GM10847 (cell line): Measurements from ENCODE around the gene C1QTNF5.
A peak's percentile ranks its signal among the peaks of the same experiment; 100 is the strongest.

Experiments
- POLR2A ChIP-seq: IDR thresholded peaks from 2 replicates; pipeline ENCODE4 v1.6.1; 2011; ENCODE audit not compliant: insufficient read length; ENCODE audit errors: extremely low read depth

C1QTNF5 gene

DNA sequence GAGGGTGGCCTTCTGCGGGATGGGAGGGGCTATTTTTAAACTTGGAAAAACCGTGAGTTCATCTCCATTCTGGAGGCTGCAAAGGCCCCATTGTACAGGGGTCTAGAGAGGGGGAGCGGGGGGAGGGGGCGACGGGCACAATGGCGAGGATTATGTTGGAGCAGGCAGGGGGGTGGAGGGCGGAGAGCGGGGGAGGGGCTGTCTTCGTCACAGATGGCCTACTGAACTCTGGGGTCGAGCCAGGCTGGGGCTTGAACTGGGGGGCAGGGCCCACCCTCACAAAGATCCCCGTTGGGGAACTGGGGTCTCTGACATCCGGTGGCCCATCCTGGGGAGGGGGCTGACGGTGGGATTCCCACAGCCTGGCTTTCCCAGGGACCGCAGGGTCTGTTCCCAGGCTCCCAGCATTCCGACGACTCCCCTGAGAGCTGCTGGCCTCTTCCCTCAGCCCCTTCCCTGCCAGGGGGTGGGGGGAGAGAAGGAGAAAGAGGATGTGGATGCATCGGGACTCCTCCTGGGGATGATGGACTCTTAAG is 20.4 kb downstream of the C1QTNF5 start:
- no peak for TF ChIP-seq POLR2A

DNA sequence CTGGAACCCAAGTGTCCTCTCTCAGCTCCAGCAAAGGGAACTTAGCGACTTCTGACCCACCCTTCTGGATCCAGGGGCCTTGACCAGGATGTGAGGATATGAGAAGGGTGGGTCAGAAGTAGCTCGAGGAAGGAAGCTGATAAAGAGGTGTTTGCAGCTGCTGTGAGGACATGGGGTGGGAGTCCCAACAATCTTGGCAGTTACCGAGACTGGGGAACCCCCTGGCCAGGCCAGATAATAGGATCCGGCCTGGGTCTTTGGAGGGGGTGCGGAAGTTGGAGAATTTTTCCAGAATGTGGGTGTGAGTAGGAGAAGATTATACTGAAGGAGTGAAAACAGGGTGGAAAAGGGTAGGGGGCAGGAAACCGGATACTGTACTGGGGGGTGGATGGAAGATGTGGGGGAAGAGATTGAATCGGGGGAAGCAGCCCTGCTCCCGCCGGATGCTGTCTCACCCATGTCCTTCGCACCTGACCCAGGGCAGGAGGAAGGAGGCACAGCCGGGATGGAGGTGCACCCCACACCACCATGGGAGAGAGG is 20.9 kb downstream of the C1QTNF5 start:
- no peak for TF ChIP-seq POLR2A

DNA sequence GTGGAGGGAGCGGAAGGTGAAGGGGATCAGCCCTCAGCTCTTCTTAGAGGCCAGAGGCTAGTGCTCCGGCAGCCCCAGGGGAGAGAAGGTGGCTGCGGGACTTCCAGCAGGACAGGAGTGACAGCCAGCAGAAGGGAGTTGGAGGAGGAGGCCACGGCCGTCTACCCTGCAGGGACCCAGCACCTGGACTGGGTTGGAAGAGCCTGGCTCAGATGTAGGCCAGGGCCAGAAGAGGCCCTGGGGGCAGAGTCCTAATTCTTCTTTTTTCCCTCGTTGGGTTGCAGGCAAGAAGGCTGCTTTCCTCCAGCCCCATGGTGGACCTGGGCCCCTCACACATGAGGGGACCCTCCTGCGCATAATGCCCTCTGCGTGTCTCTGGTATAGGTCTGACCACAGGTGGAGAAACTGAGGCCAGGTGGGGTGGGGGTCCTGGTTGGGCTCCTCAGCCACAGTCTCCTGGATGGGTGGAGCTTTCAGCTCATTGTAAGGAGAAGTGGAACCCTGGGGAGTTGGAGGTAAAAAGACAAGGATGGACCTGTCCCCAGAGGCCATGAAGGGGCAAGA is 21.5 kb downstream of the C1QTNF5 start:
- TF ChIP-seq POLR2A, result no peak

DNA sequence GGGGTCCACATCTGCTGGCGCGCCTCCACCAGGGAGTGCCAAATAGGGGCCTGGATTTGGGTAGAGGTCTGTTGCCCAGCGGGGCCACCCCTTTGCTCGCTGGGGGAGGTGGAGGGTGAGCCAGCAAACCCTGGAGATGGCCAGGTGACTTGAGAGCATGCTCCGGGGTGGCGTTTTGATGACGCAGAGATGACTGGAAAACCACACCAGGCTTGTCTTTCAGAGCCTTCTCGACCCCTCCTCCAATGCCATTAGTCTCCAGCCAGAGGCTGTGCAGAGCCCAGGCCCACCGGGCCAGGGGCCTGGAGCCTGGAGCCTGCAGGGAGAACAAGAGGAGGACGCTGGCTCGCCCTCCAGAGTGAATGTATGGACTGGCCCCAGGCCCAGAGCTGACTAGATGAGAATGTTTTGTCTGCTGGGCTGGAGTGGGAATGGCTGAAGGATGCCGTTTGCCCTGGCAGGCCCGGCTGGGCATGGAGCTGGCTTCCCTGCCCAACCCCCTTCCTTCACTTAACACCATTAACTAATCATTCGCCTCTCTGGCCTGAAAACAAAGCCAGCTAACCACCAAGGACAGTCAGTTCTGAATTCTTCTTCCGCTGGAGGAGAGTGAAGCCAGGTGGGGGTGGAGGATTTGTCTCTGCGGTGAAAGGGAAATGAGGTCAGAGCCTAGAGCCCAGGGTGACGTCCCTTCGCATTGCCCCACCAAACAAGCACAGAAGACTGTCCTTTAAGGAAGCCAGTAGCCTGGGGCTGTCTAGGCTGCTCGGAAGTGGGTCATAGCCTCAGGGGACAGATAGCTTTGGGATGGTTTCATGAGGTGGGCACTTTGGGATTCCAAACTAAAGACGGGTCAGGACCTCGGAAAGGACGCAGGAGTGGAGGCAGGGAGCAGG is 22.2 kb downstream of the C1QTNF5 start:
- no peak for TF ChIP-seq POLR2A

DNA sequence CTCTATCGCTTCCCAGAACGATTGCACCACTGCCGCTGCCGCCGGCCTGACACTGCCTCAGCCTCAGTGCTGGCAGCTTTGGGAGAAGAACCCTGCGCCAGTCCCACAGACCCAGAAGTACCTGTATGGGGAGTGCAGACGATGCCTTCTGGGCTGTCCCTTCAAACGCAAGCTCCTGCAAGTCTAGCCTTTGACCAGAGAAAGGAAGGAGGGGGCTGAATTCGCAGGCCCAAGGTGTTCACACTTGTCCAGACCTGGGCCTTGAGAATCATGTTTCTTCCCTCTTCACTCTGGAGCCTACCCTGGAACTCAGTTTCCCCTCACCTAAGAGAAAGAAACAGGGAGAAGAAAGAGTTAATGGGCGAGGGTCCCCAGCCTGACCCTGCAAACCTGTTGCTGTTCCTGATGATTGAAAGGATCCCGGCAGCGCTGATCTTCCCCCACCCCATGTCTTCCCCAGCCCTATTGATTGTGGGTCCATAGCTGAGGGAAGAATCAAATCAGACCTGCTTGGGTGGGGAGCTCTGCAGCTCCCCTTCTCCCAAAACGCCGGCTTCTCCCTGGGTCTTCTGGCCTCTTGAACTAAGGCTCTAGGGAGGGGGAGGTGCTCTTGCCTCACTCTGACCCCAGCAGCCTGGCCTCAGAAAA is 23.0 kb downstream of the C1QTNF5 start:
- no peak for TF ChIP-seq POLR2A

DNA sequence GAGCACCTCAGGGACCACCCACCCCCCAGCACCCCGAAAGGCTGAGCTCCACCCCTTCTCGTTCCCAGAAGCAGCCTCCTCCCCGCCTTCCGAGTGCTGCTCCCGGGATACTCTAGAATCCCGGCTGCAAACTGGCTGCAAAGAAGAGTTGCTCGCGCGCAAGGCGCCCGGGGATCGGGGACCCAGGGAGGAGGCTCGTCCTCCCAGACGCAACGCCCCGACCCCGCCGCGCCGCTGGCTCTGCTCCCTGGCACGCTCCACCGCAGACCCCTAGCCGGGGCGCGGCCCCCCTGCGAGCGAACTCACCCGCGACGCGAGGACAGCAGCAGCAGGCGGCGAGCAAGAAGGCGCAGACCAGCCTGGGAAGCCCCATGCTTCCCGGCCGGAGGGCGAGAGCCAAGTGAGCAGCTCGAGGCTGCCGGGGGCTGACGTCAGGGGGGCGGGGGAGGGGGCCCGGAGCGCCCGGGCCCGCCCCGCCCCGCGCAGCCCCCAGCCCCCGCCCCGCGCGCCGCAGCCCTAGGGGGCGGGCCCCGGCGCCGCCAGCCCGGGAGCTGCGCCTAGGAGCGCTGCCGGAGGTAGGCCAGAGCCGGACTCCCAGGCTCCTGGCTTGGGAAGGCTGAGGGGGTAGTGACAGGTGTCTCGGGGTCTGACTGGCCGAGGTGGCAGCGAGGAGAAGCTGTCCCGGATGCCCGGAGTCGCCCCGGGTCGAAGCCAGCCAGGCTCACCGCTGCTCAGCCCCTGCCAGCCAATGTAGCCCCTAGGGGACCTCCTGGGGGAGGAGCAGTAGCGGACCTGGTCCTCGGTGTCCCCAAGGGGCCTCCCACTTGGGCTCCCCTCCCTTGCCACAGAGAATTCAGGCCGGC is 23.7 kb downstream of the C1QTNF5 start, which contains the start of gene MCAM:
MCAM (minus strand) TSS at position 402 of the 863 bp plus-strand sequence; CDS start at position 373, 29 bp downstream.
- peak; percentile 17 for TF ChIP-seq POLR2A

DNA sequence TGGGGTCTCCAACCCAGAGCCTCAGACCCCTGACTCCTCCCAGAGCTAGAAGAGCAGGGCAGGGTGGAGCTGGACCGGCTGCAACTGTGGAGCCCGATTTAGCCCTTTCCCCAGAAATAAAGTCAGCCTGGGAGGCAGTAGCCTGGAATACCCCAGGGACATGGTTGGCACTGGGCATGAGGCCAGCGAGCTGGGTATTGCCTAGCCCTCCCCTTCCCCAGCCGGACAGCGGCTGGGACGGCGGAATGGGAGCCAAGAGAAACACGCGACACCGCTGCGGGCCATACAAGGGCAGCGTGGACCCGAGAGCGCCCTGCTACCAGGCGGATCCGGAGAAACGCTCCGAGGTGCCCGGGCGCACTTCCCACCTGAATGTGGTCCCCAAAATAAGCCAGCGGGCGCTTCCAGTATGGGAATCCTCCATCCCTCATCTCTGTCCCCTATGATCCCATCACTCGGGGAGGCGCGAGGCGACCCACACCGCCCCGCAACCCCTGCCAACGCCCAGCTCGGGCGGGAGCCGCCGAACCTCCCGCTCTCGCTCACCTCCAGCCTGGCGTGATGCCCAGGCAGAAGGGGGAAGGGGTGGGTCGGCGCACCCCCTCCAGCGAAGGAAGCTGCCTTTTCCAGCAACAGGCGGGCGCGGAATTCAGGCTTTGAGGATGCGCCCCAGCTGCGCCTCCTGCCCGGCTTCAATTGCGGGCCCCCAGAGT is 24.5 kb downstream of the C1QTNF5 start:
- TF ChIP-seq POLR2A, result no peak

DNA sequence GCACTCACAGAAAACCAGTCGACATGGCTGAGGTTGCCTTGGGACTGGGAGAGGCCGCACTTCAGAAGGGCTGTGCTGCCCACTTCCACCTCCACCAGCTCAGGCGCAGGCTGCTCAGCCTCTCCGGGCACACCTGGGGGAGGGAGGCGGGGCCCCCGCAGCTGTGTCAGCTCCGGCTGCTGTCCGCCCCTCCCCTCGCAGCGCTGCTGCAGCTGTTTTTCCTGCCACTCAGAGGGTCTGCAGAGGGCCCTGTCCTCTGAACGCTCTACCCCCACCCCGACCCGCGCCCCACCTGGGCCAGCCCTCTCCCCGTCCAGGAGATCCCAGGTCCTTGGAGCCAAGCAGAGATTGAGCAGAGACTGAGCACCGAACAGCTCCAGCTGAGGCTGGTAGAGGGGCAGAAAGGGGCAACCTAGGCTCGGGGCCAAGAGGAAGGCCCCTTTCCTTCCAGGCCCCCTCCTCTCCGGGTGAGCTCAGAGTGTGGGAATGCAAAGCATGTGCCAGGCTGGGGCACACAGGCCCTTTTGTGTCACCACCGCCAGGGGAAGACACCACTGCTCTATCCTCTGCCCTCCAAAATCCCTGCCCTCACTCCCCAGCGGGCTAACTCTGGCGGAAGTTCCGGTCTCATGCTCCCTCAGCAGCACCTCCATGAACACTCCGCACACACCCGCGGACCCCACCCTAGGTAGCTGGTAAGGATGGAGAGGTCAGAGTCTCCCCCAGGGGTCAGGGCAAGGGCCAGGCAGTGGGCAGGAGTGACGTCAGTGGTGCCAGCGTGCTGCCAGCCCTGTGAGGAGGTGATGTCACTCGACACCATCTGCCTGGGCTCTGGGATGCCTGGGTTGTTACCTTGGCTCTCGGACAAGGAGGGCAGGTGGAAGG is 25.3 kb downstream of the C1QTNF5 start:
- TF ChIP-seq POLR2A, result no peak

DNA sequence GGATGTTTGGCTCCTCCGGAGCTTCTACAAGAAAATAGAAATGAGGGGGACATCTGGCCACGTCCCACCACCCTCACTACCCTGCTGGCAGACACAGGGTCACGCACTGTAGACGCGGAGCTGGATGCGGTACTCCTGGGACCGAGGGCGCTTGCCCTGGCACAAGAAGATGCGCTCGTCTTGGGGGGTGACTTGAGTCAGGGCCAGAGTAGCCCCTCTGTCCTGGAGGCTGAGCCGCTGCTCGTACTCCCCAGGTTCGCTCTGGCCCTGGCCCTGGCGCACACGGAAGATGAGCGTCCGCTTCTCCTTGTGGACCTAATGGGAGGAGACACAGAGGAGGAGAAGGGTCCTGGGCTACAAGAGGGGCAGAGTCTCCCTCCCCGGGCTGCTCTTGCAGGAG is 26.0 kb downstream of the C1QTNF5 start:
- TF ChIP-seq POLR2A, result no peak

DNA sequence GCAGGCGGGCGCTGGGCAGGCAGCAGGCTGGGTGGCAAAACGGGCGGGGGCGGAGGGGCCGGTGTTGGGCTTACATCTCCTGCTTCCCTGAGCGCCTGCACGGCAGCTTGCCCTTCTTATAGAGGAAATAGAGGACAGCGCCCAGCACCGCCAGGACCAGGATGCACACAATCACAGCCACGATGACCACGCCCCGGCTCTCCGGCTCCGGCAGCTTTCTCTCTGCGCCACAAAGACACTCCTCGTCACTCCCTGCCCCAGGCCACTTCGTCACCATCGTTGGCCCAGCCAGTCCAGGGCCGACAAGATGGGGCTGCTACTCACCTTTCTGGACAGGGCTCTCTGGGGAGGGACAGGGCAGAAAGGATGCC is 30.0 kb downstream of the C1QTNF5 start:
- TF ChIP-seq POLR2A, result no peak

DNA sequence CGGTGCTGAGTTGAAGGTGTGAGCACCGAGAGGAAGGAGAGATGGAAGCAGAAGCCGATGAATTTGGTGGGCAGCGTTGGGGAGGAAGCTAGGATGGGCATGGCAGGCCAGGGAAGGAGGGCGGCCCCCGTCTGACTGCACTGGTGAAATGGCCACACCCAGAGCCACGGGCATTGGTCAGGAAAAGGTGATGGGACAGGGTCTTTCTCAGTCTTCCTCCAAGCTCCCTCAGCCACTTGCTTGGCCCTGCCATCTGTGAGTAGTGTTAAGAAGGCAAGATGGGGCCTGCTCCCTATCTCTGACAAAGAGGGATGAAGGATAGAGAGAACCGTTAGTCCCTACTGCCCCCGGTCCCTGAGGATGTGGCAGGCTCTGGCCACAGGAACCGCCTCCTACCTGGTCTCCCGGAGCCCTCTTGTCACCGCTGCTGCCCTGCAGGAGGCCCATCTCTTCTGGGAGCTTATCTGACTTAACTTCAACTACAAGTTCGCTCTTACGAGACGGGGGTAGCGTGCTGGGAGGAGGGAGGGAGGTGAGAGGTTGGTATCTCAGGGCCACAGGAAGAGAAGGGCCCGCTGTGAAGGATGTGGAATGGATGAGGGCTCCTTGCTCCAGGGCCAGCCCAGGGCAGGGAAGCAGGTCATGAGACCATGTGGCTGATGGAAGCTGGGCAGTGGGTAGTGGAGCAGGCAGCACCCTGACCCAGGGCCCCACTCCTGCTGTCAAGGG is 30.6 kb downstream of the C1QTNF5 start:
- no peak for TF ChIP-seq POLR2A

DNA sequence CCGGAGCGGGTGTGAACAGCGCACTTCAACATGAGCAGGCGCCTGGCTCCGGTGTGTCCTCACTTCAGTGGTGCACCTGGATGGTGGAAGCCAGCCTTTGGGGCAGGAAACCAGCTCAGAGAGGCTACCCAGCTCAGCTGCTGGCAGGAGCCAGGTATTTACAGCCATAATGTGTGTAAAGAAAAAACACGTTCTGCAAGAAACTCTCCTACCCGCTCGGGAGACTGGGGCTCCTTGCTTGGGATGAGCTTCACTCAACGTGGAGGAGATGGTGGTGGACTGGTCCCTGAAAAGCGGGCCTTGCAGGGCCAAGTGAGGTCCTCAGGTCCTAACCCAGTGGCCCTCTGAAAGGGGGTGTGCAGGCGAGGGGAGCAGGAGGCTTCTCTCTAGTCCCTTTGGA is 31.3 kb downstream of the C1QTNF5 start:
- TF ChIP-seq POLR2A, result no peak

DNA sequence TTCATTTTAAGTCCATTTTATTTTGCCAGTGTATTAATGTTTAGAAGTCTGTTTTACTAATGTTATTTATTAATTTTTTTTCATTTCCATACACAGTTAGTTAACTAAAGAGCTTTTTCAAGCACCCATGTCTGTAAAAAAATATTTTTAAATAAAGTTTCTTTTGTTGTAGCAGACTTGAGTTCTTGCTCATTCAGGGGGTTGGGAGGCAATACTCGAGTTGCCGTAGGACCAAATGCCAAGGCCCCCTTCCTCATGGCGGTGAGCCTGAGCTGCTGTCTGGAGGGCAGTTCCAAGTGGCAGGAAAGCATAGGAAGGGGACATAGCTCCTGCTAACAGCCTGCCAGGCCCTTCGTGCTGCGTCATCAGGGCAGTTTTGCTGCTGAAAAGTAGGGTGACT is 32.7 kb downstream of the C1QTNF5 start:
- TF ChIP-seq POLR2A, result no peak

DNA sequence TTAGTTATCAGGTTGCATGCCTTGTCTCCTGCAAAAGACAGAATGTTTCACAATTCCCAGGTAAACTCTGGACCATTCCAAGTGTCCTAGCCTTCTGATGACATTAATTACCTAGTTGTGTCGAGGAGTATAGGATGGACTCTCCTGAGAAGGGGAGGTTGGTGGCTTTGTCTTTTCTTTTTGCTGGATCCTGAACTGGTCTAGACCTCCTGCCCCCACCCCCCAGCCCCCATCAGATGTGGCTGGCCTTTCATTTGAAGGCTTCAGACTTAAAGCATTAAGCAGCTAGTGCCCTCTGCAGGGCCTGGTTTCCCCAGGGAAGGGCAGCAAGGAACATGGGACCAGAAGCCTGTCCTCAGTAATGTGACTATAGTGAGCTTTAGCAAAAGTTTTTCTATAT is 33.5 kb downstream of the C1QTNF5 start:
- no peak for TF ChIP-seq POLR2A
